Activated naive CD4-positive, alpha-beta T cell treated with anti-CD3 and anti-CD28 coated beads, Interleukin-2, amount 10 ng/mL, durations not matched to agents 7 days and 5 days (primary cell): ENCODE results near the gene CCL23.

Experiments
- CTCF ChIA-PET: fragments of 350-600 bp; sonication (Branson Sonifier 250); formaldehyde crosslinking; loops from one replicate; lab custom pipeline; 2021; ENCODE audit warnings: antibody characterized with exemption; lab: Charles Lee
- DNase-seq: peaks from one replicate; pipeline ENCODE4 v3.0.0-alpha.2; 2020
- H3K27ac Mint-ChIP-seq: one replicate; pipeline ENCODE4 v1.8.0; 2021; ENCODE audit warnings: mild to moderate bottlenecking, moderate library complexity, mixed read lengths
- H3K27me3 Mint-ChIP-seq: one replicate; pipeline ENCODE4 v1.8.0; 2021; ENCODE audit warnings: mild to moderate bottlenecking, mixed read lengths
- H3K36me3 Mint-ChIP-seq: one replicate; pipeline ENCODE4 v1.8.0; 2021; ENCODE audit warnings: mixed read lengths
- H3K4me1 Mint-ChIP-seq: one replicate; pipeline ENCODE4 v1.8.0; 2021; ENCODE audit warnings: mixed read lengths
- H3K4me3 Mint-ChIP-seq: one replicate; pipeline ENCODE4 v1.8.0; 2021; ENCODE audit warnings: mild to moderate bottlenecking, moderate library complexity, mixed read lengths
- H3K9me3 Mint-ChIP-seq: one replicate; pipeline ENCODE4 v1.8.0; 2021; ENCODE audit warnings: mixed read lengths

CCL23 gene

GRCh38 chr17:36017799-36018198, at the start of gene CCL23:
Gene CCL23 (minus strand): TSS chr17:36017972. CDS start chr17:36017897, 75 bp downstream.
- DNase-seq = no peak
- Mint-ChIP-seq H3K36me3 (no peaks in the 10 kb centered on the region), H3K27me3 (peaks cover 48% of the 10 kb centered on the region), H3K4me1 (no peaks in the 10 kb centered on the region), H3K4me3 (no peak within 1 kb of the TSS), H3K9me3 (no peaks in the 10 kb centered on the region), H3K27ac (no peak within 1 kb of the TSS)
- CTCF ChIA-PET = interaction anchor here (1.1 kb wide), 1 partner anchor 131 kb away, joined by 3 read pairs; no protein-coding TSS in a partner anchor

- CTCF ChIA-PET = no interaction called here
- no peak for DNase-seq
- Mint-ChIP-seq H3K9me3 (no peaks in the 10 kb centered on the region), H3K4me3 (no peak overlapping the region), H3K27ac (no peak overlapping the region), H3K4me1 (no peaks in the 10 kb centered on the region), H3K27me3 (peaks cover 33% of the 10 kb centered on the region), H3K36me3 (no peaks in the 10 kb centered on the region)
These were observed 48.7 kb upstream of the CCL23 start for GRCh38 chr17:36066365-36066985.

GRCh38 chr17:36063786-36064541, 46.2 kb upstream of the CCL23 start, which contains the start of gene CCL18:
Gene CCL18 (plus strand): TSS chr17:36064272. CDS start chr17:36064343, 71 bp downstream.
- H3K27ac Mint-ChIP-seq = no peak within 1 kb of the TSS

GRCh38 chr17:36060816-36061215, 43.0 kb upstream of the CCL23 start:
- Mint-ChIP-seq H3K9me3 (no peaks in the 10 kb centered on the region), H3K27ac (no peak overlapping the region), H3K36me3 (no peaks in the 10 kb centered on the region), H3K27me3 (peaks cover 28% of the 10 kb centered on the region), H3K4me1 (no peaks in the 10 kb centered on the region), H3K4me3 (no peak overlapping the region)
- CTCF ChIA-PET = interaction anchor here (1.1 kb wide), 1 partner anchor 46 kb away, joined by 3 read pairs; no protein-coding TSS in a partner anchor
- DNase-seq = no peak

More at GRCh38 chr17:36063786-36064541, 46.2 kb upstream of the CCL23 start, which contains the start of gene CCL18:
- Mint-ChIP-seq H3K36me3 (no peaks in the 10 kb centered on the region), H3K9me3 (no peaks in the 10 kb centered on the region), H3K4me1 (no peaks in the 10 kb centered on the region), H3K4me3 (no peak within 1 kb of the TSS), H3K27me3 (peaks cover 27% of the 10 kb centered on the region)
- CTCF ChIA-PET = interaction anchor here (1.5 kb wide), 1 partner anchor 9 kb away, joined by 5 read pairs; no protein-coding TSS in a partner anchor
- DNase-seq = no peak

GRCh38 chr17:36059406-36059805, 41.6 kb upstream of the CCL23 start:
- Mint-ChIP-seq H3K36me3 (no peaks in the 10 kb centered on the region), H3K9me3 (no peaks in the 10 kb centered on the region), H3K4me3 (no peak overlapping the region), H3K4me1 (no peaks in the 10 kb centered on the region), H3K27me3 (peaks cover 26% of the 10 kb centered on the region), H3K27ac (no peak overlapping the region)
- no peak for DNase-seq
- CTCF ChIA-PET = interaction anchor here (1.6 kb wide), 1 partner anchor 13 kb away, joined by 5 read pairs; no protein-coding TSS in a partner anchor

GRCh38 chr17:36057911-36058310, 40.1 kb upstream of the CCL23 start:
- CTCF ChIA-PET = interaction anchor here (1.6 kb wide), 1 partner anchor 15 kb away, joined by 5 read pairs; no protein-coding TSS in a partner anchor
- Mint-ChIP-seq H3K9me3 (no peaks in the 10 kb centered on the region), H3K27ac (no peak overlapping the region), H3K4me1 (no peaks in the 10 kb centered on the region), H3K4me3 (no peak overlapping the region), H3K27me3 (peaks cover 21% of the 10 kb centered on the region), H3K36me3 (no peaks in the 10 kb centered on the region)
- DNase-seq = no peak

- Mint-ChIP-seq H3K4me1 (no peaks in the 10 kb centered on the region), H3K36me3 (no peaks in the 10 kb centered on the region), H3K9me3 (no peaks in the 10 kb centered on the region), H3K27ac (no peak overlapping the region), H3K27me3 (peaks cover 19% of the 10 kb centered on the region), H3K4me3 (no peak overlapping the region)
- DNase-seq = no peak
- CTCF ChIA-PET = no interaction called here
These were observed 38.2 kb upstream of the CCL23 start for GRCh38 chr17:36055921-36056520.

GRCh38 chr17:36055171-36055570, 37.4 kb upstream of the CCL23 start:
- no peaks in the 10 kb centered on the region for H3K36me3 Mint-ChIP-seq
- no peak for DNase-seq
- no peaks in the 10 kb centered on the region for H3K9me3 Mint-ChIP-seq
- no peak overlapping the region for H3K27ac Mint-ChIP-seq
- H3K4me3 Mint-ChIP-seq = no peak overlapping the region
- CTCF ChIA-PET = no interaction called here
- H3K4me1 Mint-ChIP-seq = no peaks in the 10 kb centered on the region
- H3K27me3 Mint-ChIP-seq = peaks cover 21% of the 10 kb centered on the region

GRCh38 chr17:36049643-36050042, 31.9 kb upstream of the CCL23 start:
- no peak overlapping the region for H3K27ac Mint-ChIP-seq
- CTCF ChIA-PET = no interaction called here
- no peak overlapping the region for H3K4me3 Mint-ChIP-seq
- no peaks in the 10 kb centered on the region for H3K36me3 Mint-ChIP-seq
- H3K27me3 Mint-ChIP-seq = peaks cover 15% of the 10 kb centered on the region
- no peak for DNase-seq
- H3K4me1 Mint-ChIP-seq = no peaks in the 10 kb centered on the region
- peaks cover 9% of the 10 kb centered on the region for H3K9me3 Mint-ChIP-seq

- H3K27ac Mint-ChIP-seq = no peak overlapping the region
- H3K4me1 Mint-ChIP-seq = no peaks in the 10 kb centered on the region
- peaks cover 18% of the 10 kb centered on the region for H3K27me3 Mint-ChIP-seq
- no peaks in the 10 kb centered on the region for H3K36me3 Mint-ChIP-seq
- DNase-seq = no peak
- H3K4me3 Mint-ChIP-seq = no peak overlapping the region
- CTCF ChIA-PET = no interaction called here
- H3K9me3 Mint-ChIP-seq = peaks cover 9% of the 10 kb centered on the region
These were observed 30.3 kb upstream of the CCL23 start for GRCh38 chr17:36048066-36048465.

GRCh38 chr17:36036235-36036634, 18.5 kb upstream of the CCL23 start:
- Mint-ChIP-seq H3K9me3 (no peaks in the 10 kb centered on the region), H3K27ac (no peak overlapping the region)
- CTCF ChIA-PET = no interaction called here

GRCh38 chr17:36034127-36034526, 16.4 kb upstream of the CCL23 start:
- H3K27me3 Mint-ChIP-seq = peaks cover 43% of the 10 kb centered on the region
- no peaks in the 10 kb centered on the region for H3K4me1 Mint-ChIP-seq
- H3K9me3 Mint-ChIP-seq = no peaks in the 10 kb centered on the region
- no peaks in the 10 kb centered on the region for H3K36me3 Mint-ChIP-seq
- no peak for DNase-seq
- no peak overlapping the region for H3K27ac Mint-ChIP-seq
- no peak overlapping the region for H3K4me3 Mint-ChIP-seq
- CTCF ChIA-PET = no interaction called here

More at GRCh38 chr17:36036235-36036634, 18.5 kb upstream of the CCL23 start:
- H3K36me3 Mint-ChIP-seq = no peaks in the 10 kb centered on the region
- no peak overlapping the region for H3K4me3 Mint-ChIP-seq
- no peaks in the 10 kb centered on the region for H3K4me1 Mint-ChIP-seq
- no peak for DNase-seq
- H3K27me3 Mint-ChIP-seq = peaks cover 33% of the 10 kb centered on the region

- CTCF ChIA-PET = no interaction called here
- Mint-ChIP-seq H3K4me1 (no peaks in the 10 kb centered on the region), H3K4me3 (no peak overlapping the region), H3K9me3 (no peaks in the 10 kb centered on the region), H3K36me3 (no peaks in the 10 kb centered on the region), H3K27me3 (peaks cover 55% of the 10 kb centered on the region), H3K27ac (no peak overlapping the region)
- DNase-seq = no peak
These were observed 13.2 kb upstream of the CCL23 start for GRCh38 chr17:36030956-36031355.

- Mint-ChIP-seq H3K36me3 (no peaks in the 10 kb centered on the region), H3K9me3 (no peaks in the 10 kb centered on the region), H3K27ac (no peak overlapping the region), H3K4me1 (no peaks in the 10 kb centered on the region), H3K27me3 (peaks cover 55% of the 10 kb centered on the region), H3K4me3 (no peak overlapping the region)
- CTCF ChIA-PET = no interaction called here
- DNase-seq = no peak
These were observed 10.0 kb upstream of the CCL23 start for GRCh38 chr17:36027761-36028160.
